GM18505 (cell line): ENCODE measurements around the gene PAK6.

Experiments
- ATAC-seq: cut with Tn5 transposase; IDR thresholded peaks from one replicate; pipeline ENCODE4 v1.9.1; 2021; ENCODE audit not compliant: unreplicated experiment
- POLR2A ChIP-seq: IDR thresholded peaks from 4 replicates; pipeline ENCODE4 v1.6.1; 2011; ENCODE audit warnings: borderline replicate concordance; ENCODE audit not compliant: insufficient read depth, insufficient read length; ENCODE audit errors: extremely low read depth

Gene PAK6

GRCh38 chr15:40312370-40313158, 73.7 kb downstream of the PAK6 start:
- TF ChIP-seq POLR2A = no peak
- ATAC-seq = no peak

DNA sequence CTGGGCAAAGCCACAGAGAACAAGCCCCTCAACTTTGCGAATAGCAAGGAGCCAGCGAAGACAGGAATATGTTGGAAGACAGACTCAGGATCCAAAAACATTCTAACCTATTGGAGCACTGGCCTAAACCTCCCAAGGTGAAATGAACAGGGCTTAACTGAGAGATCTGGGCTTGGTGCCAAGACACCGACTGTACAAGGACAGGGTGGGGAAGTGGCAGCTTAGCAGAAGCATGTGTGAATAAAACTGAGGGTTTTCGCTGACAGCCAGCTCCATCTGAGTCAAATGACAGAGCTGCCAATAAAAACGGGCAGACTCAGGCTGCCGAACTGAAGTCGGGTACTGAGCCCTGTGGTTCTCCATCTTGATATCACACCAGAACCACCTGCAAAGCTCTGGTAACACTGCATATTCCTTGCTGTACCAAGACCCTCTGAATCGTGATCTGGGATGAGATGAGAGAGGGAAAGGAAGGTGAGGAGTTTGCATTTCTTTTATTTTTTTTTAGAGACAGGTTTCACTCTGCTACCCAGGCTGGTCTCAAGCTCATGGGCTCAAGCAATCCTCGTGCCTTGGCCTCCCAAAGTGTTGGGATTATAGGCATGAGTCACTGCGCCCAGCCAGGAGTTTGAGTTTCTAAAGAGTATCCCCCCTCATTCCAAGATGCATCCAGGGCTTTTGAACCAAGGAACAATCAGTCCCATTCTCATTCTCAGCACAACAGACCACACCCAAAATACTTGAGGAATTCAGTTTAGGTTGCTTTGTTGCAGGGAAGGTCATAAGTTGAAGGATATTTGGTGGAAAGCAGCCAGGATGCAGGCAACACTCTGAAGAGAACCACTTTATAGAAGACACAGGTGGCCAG, 74.9 kb downstream of the PAK6 start:
- no peak for TF ChIP-seq POLR2A
- no peak for ATAC-seq

DNA sequence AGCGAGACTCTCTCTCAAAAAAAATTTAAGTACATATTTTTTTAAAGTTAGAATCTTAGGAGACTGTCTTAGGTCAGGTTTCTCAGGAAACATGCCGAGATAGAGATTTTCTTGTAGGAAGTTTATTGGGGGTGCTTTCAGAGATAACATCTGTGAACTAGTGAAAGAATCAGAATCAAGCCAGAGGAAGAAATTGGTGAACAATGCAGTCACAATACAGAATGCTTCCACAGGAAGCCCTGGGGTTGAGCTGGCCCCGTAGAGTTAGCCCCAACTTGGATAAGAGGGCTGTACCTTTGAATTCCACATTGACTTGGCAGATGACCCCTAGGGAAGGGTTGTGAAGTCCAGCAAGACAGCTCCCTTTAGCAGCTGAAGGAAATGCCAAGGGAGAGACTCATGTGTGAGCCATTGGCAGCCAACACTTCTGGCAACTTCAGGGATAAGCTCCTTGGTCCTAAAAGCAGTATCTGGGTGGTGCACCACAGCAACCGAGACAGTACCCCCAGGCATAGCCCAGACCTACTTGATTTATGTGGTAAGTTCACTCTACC, 75.9 kb downstream of the PAK6 start:
- TF ChIP-seq POLR2A = no peak
- no peak for ATAC-seq

DNA sequence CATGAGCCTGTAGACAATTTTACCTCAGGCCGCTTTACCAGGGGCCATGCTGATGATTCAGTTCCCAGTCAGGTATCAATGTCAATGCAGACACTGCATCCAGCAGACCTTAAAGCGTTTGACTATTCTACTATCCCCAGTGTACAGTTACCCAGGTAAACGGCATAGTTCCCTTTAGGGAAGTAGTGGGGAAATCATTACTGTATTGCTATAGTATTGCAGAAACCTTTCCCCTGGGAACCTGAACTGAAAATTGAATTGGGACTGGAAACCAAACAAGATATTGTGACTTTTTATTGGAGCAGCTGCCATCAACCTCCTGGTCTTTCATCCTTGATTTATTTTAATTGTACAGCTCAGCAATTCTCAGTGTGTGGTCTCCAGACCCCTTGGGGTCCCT, 78.1 kb downstream of the PAK6 start:
- no peak for ATAC-seq
- TF ChIP-seq POLR2A = no peak

DNA sequence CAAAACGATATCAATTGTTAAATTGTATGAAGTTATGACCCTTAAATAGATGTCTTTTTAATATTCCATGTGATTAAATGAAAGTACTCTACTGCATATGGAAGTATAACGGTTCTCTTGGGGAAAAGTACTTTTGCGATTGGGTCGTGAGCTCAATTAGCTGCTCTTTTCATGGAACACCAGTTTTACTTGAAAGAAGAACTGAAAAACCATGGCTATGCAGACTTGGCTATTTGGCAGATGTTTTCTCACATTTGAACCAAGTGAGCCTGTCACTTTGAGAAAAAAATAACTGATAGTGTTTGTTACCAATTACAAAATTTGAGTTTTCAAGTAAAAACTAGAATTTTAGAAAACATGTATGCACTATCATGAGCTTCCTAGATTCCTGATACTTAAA, 78.7 kb downstream of the PAK6 start:
- no peak for TF ChIP-seq POLR2A
- ATAC-seq = no peak

GRCh38 chr15:40320409-40320808, 81.5 kb downstream of the PAK6 start:
- no peak for ATAC-seq
- no peak for TF ChIP-seq POLR2A

DNA sequence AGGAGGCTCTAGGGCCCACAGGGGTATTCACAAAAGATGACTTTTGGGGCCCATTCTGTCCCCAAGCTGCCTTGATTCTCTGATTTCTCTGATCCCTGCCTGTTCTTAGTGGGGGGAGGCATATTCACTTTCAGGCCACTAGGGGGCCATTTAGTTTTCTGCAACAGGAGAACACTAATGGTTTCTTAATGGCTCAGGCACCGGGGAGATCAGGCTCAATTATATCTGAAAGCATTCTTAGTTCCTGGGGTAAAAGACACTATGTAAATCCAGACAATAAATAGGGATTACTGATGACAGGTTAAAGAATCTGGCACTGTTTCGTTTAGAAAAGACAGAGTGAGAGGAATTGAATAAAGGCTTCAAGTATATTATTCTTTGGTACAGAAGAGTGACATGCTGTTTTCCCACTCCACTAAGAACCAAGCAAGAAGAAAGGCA, 82.1 kb downstream of the PAK6 start:
- ATAC-seq = no peak
- no peak for TF ChIP-seq POLR2A

DNA sequence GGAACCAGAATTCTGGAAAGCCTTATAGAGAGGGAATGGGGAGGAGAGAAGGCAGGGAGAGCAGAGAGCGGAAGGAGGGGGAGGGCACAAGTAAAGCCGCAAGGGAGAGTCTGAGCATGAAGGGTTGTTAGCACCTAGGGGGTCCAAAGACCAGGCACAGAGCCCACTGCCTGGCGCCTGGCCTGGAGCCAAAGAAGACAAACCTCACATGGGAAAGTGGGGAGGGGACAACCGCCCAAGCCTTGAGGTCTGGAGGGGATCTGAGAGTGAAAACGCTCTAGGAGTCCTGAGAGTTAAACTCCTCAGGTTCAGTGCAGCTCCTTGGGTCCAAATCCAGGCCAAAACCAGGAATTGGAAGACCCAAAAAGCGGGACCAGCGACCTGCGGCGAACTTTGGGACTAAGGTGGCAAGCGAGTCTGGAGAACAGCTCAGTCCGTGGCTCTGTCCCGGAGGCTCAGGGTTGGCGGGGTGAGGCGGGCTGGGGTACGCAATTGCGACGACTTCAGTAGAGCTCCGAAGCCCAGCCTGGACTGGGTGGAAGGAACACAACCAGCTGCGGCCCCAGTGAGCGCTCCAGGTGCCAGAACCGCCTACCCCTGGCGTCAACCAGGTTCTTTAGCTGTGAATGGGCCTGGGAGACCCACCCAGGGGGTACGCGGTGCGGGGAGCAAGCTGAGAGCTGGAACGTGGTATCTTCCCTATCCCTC, 83.8 kb downstream of the PAK6 start:
- TF ChIP-seq POLR2A = no peak
- no peak for ATAC-seq

DNA sequence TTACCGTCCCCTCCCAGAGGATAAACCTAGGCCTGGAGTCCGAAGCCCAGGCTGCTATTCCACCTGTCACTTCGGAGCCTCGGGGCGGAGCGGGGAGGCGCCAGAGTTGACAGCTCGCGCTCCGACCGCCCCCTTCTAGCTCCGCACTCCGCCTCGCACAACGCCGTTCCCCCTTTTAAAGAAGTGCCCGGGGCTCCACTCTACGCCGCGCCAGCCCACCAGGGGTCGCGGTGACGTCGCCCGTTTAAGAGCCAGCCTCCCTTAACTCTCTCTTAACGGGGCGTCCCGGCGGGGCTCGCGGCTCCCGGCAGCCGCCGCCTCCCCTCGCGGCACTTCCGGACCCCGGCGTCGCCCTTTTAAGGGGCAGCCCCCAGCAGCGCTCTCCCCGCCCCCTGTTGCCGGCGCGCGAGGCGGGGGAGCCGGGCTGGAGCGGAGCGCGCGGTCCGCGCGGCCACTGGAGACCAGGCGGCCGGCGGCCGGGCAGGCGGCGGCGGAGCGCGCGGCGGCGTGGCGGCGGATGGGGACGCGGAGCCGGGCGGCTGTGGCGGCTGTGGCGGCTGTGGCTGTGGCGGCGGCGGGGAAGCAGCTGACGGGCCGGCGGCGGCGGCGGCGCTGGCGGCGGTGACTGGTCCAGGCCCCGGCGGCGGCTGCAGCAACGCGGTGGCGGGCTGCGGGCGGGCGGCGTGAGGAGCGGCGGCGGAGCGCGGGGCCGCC, 84.5 kb downstream of the PAK6 start, which contains the start of gene INAFM2:
TSS of gene INAFM2 (plus strand) at position 454 of the 714 bp plus-strand sequence. CDS start 364 bp downstream, outside the sequence.
- TF ChIP-seq POLR2A = no peak
- ATAC-seq = peak; percentile 83

GRCh38 chr15:40323953-40324937, 85.4 kb downstream of the PAK6 start:
- peak; percentile 6 for ATAC-seq

GRCh38 chr15:40325188-40325587, 86.3 kb downstream of the PAK6 start:
- TF ChIP-seq POLR2A = no peak

More at GRCh38 chr15:40323953-40324937, 85.4 kb downstream of the PAK6 start:
- TF ChIP-seq POLR2A = no peak

More at GRCh38 chr15:40325188-40325587, 86.3 kb downstream of the PAK6 start:
- ATAC-seq = no peak
